Natural killer cell treated with Interleukin-12 subunit alpha and Interleukin-12 subunit beta and Interleukin-15 and Interleukin-18, amount 100 ng/mL, for 72 hours (primary cell): ENCODE measurements around the gene WDR43. TPM values are rescaled to one million over a fixed set of nuclear protein-coding genes. Genes with fewer than 3 reads are reported as not detected.

Source experiments
- ATAC-seq, 2 donors: fragments of 150-1000 bp; cut with Tn5 transposase in 1 of 2; sonication (Bioruptor Pico), chemical (Tn5 transposase) in 1 of 2; 2 replicates each; pipeline ENCODE4 v1.10.0; 2021
- DNase-seq: peaks from one replicate; pipeline ENCODE4 v3.0.0; 2022; ENCODE audit warnings: low spot score
- H3K27ac Mint-ChIP-seq, 2 donors: 1 replicate in 1 of 2; 2 replicates in 1 of 2; pipeline ENCODE4 v1.8.0; 2022; ENCODE audit warnings: mixed read lengths in 2 of 2, mild to moderate bottlenecking in 1 of 2, moderate library complexity in 1 of 2
- H3K27me3 Mint-ChIP-seq, 2 donors: 1 replicate in 1 of 2; 2 replicates in 1 of 2; pipeline ENCODE4 v1.8.0; 2022; ENCODE audit warnings: mixed read lengths in 2 of 2
- H3K36me3 Mint-ChIP-seq: one replicate; pipeline ENCODE4 v1.8.0; 2022; ENCODE audit warnings: mixed read lengths
- H3K4me1 Mint-ChIP-seq, 2 donors: 1 replicate in 1 of 2; 2 replicates in 1 of 2; pipeline ENCODE4 v1.8.0; 2022; ENCODE audit warnings: low read depth in 2 of 2, mixed read lengths in 2 of 2, mild to moderate bottlenecking in 1 of 2
- H3K4me3 Mint-ChIP-seq: one replicate; pipeline ENCODE4 v1.8.0; 2022; ENCODE audit warnings: mixed read lengths
- H3K9me3 Mint-ChIP-seq: 2 replicates; pipeline ENCODE4 v1.8.0; 2022; ENCODE audit warnings: mixed read lengths
- total RNA-seq, 2 donors: library from RNA; stranded (reverse); gene quantifications; one replicate each; pipeline ENCODE4 v1.2.3, GENCODE V29; 2022

The WDR43 gene
- total RNA-seq, 2 donors from 2014 or later = 85.8 to 143 TPM

DNA sequence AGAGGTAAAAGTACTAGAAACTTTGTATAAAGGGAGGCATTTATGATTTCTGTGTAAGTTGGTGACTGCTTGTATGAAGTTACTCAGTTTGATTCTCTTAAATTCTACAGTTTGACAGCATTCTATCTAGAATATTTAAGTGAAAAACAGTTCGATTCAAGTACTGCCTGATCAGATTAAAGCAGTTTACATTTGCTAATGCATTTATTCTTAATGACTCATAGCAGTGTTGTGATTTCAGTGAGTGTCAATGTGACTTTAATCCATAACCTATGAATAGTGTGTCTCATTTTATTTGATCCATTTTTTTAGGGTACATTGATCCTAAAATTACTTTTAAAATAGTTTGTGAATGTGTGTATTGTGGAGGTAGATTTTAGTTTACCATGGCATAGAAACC, 35.7 kb downstream of the WDR43 start:
- H3K27me3 Mint-ChIP-seq = no peaks in the 10 kb centered on the region
- peaks cover 0 to 7% of the 10 kb centered on the region in 2 donors for H3K4me1 Mint-ChIP-seq
- DNase-seq (no peak), ATAC-seq (no peak)
- no peak overlapping the region for H3K27ac Mint-ChIP-seq
- no peaks in the 10 kb centered on the region for H3K9me3 Mint-ChIP-seq
- H3K36me3 Mint-ChIP-seq = peaks cover 37% of the 10 kb centered on the region
- no peak overlapping the region for H3K4me3 Mint-ChIP-seq

DNA sequence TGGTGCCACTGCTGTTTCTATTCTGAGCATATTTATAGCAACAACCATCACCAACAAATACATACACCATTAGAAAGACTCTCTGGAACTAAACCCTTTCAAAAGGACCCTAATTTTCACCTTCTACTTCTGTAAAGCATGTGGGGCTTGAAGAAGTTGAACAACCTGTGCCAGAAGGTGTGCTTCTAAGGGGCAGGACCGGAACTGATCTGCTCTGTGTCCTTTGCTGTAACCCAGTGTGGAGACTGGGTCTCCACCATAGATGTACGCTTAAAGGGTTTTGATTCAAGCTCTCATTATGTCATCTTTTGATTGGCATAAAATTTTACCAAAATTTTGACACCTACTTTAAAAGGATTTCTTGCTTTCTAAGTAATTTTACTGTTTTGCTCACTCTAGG, 40.3 kb downstream of the WDR43 start:
- Mint-ChIP-seq H3K27ac (no peak overlapping the region), H3K9me3 (no peaks in the 10 kb centered on the region), H3K4me3 (no peak overlapping the region), H3K4me1 (peaks cover 0 to 2% of the 10 kb centered on the region in 2 donors), H3K36me3 (peaks cover 6% of the 10 kb centered on the region), H3K27me3 (no peaks in the 10 kb centered on the region)
- DNase-seq (no peak), ATAC-seq (no peak)

DNA sequence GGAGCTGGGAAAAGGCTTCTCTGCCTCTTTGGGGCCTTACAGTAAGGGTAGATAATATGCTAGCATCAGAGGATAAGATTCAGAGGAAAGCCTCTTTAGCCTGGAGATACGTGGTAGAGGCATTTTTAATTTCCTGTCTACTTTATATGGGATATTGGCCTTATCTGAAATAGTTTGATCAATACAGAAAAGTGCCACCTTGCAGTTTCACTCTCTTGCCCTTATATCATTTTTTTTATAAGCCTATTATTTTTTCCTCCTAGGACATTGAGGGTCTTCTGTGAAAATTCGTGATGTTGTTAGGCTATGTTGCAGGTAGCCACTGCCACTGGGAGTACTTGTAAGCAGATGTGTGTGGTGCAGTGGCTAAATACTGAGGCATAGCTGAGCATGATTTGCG, 46.5 kb downstream of the WDR43 start:
- H3K9me3 Mint-ChIP-seq = no peaks in the 10 kb centered on the region
- no peaks in the 10 kb centered on the region for H3K27me3 Mint-ChIP-seq
- peaks cover 35% of the 10 kb centered on the region for H3K36me3 Mint-ChIP-seq
- no peak for DNase-seq
- peak overlapping the region in 1 of 2 donors; percentile 51 for H3K27ac Mint-ChIP-seq
- H3K4me1 Mint-ChIP-seq = peaks cover 0 to 2% of the 10 kb centered on the region in 2 donors
- no peak for ATAC-seq
- no peak overlapping the region for H3K4me3 Mint-ChIP-seq

DNA sequence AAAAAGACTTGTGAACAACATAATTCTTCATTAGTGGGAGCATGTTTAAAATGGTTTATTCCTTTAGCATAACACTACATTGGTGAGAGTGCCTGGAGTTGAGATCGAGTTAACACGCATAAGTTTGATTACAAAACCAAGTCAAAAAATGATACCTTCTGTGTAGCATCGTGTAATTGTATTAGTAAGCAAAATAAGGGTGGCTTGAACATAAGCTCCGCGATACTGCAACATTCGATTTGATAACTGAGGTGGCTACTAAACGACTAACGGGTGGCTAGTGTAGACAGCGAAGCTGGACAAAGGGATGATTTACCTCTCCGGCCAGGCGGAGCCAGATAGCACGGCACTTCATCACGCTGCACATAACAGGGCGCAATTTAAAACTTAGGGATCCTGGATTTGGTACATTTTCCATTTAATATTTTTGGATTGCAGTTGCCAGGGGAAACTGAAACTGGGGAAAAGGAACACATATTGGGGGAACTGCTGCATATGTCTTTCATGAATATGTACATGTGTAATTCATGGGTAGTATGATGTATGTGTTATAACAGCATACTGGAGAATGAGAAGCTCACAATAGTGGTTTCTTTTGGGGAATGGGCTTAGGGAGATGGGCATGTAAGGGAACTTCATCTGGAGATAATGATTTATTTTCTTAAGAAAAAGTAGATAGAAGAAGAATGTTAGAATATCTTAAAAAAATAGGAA, 50.2 kb downstream of the WDR43 start:
- H3K9me3 Mint-ChIP-seq = no peaks in the 10 kb centered on the region
- ATAC-seq = no peak
- DNase-seq = no peak
- H3K36me3 Mint-ChIP-seq = peaks cover 47% of the 10 kb centered on the region
- H3K4me1 Mint-ChIP-seq = peaks cover 0 to 4% of the 10 kb centered on the region in 2 donors
- no peak overlapping the region for H3K4me3 Mint-ChIP-seq
- H3K27me3 Mint-ChIP-seq = no peaks in the 10 kb centered on the region
- H3K27ac Mint-ChIP-seq = no peak overlapping the region

DNA sequence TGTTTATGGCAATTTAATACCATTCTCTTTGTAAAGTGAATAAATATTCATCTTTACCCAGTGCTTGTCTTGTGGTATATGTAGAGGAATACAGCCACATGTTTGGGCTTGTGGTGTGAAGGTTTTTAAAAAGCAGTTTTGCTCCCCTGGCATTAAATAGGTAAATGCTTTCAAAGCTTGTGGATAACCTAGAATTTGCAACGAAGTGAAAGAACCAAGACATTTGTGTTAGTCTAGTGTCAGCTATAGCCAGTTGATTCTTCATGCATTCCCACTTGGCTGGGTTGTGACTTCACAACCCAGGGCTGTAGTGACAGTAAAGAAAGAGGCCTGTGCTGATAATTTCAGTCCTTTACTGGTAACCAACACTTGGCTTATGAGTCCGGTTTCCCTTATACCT, 53.7 kb downstream of the WDR43 start:
- H3K36me3 Mint-ChIP-seq = peaks cover 32% of the 10 kb centered on the region
- no peak for DNase-seq
- H3K4me3 Mint-ChIP-seq = no peak overlapping the region
- H3K27ac Mint-ChIP-seq = no peak overlapping the region
- no peaks in the 10 kb centered on the region for H3K27me3 Mint-ChIP-seq
- H3K4me1 Mint-ChIP-seq = peaks cover 12 to 22% of the 10 kb centered on the region in 2 donors
- no peak for ATAC-seq
- H3K9me3 Mint-ChIP-seq = no peaks in the 10 kb centered on the region

DNA sequence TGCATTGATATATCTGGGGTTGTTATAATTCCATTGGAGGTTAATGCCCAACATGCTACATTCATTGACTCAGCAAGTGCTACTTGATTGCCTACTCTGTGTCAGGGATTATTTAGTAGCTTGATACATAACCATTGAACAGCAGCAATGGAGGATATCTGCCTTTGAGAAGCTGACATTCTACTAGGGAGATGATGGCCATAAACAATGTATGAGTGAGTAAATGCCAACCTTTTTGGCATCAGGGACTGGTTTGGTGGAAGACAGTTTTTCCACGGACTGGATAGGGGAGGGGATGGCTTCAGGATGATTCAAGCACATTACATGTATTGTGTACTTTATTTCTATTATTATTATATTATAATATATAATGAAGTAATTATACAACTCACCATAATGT, 54.7 kb downstream of the WDR43 start:
- ATAC-seq = no peak
- Mint-ChIP-seq H3K36me3 (peaks cover 23% of the 10 kb centered on the region), H3K27me3 (no peaks in the 10 kb centered on the region), H3K4me3 (no peak overlapping the region), H3K9me3 (no peaks in the 10 kb centered on the region), H3K27ac (no peak overlapping the region), H3K4me1 (peaks cover 12 to 22% of the 10 kb centered on the region in 2 donors)
- DNase-seq = no peak

DNA sequence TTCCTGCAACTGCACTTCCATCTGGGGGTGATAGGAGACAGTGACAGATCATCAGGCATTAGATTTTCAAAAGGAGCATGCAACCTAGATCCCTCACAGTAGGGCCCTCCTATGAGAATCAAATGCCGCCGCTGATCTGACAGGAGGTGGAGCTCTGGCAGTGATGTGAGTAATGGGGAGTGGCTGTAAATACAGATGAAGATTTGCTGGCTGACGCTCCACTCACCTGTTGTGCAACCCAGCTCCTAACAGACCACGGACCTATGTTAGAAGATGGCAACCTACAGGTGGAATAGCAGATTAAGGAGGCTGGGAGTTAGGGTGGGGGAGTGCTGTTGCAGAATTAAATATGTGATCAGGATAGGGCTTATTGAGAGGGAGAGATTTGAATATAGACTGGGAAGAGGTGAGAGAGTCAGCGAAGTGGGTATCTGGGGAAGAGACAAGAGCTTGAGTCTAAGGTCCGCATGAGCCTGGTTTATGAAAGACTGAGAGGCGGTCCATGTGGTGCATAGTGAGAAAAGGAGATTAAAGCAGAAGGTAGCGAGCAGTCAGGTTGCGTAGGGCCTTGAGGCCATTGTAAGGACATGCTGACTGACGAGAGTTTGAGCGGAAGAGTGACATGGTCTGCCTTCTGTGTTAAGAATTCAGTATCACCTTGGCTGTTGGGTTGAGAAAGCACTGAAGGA, 55.3 kb downstream of the WDR43 start:
- no peaks in the 10 kb centered on the region for H3K27me3 Mint-ChIP-seq
- no peak overlapping the region for H3K4me3 Mint-ChIP-seq
- H3K4me1 Mint-ChIP-seq = peaks cover 12 to 22% of the 10 kb centered on the region in 2 donors
- ATAC-seq (no peak), DNase-seq (no peak)
- no peaks in the 10 kb centered on the region for H3K9me3 Mint-ChIP-seq
- peak overlapping the region in 1 of 2 donors; percentile 6 for H3K27ac Mint-ChIP-seq
- peaks cover 20% of the 10 kb centered on the region for H3K36me3 Mint-ChIP-seq

DNA sequence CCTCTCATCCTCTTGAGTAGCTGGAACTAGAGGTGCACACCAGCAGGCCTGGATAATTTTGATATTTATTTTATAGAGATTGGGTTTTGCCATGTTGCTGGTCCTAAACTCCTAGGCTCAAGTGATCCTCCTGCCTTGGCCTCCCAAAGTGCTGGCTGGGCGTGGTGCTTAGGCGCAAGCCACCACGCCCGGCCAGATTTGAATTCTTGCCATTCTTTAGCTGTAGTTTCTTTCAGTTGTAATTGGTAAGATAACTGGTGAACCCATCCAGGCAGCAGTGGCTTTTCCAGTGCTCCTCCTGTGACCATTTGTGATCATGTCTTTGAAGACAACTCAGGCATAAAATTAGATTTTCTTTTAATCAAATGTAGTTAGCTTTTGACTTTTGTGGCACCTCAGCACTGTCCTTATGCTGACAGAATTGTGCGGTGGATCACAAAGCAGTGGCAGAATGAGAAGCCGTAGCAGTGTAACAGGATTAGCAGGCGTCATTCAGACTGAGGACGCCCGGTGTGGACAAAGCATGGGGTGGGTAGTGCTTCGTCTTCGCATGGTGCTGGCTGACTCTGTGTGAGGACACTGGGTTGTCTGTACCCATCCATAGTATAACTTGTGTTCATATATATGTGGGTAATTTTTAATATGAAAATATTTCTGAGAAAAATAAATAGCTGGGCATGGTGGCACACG, 56.6 kb downstream of the WDR43 start:
- Mint-ChIP-seq H3K4me3 (no peak overlapping the region), H3K36me3 (peaks cover 12% of the 10 kb centered on the region), H3K9me3 (no peaks in the 10 kb centered on the region), H3K27ac (no peak overlapping the region), H3K27me3 (no peaks in the 10 kb centered on the region), H3K4me1 (peaks cover 12 to 22% of the 10 kb centered on the region in 2 donors)
- no peak for ATAC-seq
- DNase-seq = no peak

DNA sequence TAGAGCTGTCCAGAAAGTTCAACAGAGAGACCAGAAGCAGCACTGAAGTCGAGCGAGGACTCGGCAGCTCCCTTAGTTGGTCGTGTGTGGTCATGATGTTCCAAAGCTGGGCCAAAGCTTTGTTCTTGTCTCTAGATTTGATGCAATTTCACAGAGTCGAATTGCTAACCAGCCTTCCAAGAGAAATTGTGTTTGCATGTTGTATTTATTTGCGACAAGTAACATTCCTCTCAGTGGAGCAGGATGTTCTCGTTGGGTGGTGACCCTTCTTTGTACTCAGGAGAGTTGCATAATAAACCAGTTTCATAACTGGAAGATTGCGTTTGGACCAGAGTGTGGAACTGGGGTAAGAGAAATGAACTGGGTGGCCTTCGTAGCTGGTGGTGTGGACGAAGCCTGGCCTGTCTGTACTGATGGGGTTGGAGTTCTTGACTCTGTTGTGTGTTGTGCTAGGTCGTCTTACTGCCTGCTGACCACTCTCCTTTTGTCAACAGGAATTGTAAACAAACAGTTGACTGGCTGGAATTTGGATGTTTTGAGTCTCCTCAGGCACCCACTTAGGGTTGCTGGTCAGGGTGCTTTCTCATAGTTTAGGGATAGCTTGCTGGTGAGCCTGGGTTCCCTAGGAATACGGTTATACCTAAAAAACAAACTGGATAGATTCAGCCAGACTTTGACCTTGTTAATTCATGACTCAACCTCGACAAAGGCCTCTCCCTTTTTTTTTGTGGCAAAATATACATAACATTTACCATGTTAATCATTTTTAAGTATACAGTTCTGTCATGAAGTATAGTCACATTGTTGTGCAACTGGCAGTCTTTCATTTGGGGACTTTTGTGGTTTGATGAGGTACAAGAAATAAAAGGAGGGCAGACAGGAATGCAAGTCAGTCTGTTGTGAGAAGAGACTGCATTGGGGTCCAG, 57.7 kb downstream of the WDR43 start:
- H3K27ac Mint-ChIP-seq = peak overlapping the region in 1 of 2 donors; percentile 29
- DNase-seq = no peak
- no peaks in the 10 kb centered on the region for H3K27me3 Mint-ChIP-seq
- no peak overlapping the region for H3K4me3 Mint-ChIP-seq
- no peaks in the 10 kb centered on the region for H3K9me3 Mint-ChIP-seq
- peaks cover 12 to 21% of the 10 kb centered on the region in 2 donors for H3K4me1 Mint-ChIP-seq
- ATAC-seq = peak; percentile 34 to 52
- peaks cover 6% of the 10 kb centered on the region for H3K36me3 Mint-ChIP-seq

DNA sequence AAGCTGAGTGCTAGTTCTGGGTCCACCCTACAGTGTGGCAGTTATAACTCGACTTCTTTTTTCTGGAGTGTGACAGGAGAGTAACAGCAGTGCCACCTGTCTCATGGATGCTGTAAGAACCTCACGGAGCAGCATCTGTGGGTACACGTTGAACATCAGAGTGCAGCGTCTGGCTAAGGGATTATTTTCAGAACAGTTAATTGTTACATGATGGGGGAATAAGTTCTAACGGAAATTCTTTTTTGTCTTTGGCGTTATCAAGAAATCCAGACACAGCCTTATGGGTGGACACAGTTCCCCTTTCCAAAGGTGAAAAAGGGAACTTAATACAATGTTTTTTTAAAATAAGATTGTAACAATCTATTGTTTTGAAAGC, 58.4 kb downstream of the WDR43 start:
- Mint-ChIP-seq H3K4me3 (no peak overlapping the region), H3K27ac (peak overlapping the region in 1 of 2 donors; percentile 29), H3K4me1 (peaks cover 12 to 25% of the 10 kb centered on the region in 2 donors), H3K27me3 (no peaks in the 10 kb centered on the region), H3K9me3 (no peaks in the 10 kb centered on the region), H3K36me3 (peaks cover 6% of the 10 kb centered on the region)
- DNase-seq = no peak
- no peak for ATAC-seq

DNA sequence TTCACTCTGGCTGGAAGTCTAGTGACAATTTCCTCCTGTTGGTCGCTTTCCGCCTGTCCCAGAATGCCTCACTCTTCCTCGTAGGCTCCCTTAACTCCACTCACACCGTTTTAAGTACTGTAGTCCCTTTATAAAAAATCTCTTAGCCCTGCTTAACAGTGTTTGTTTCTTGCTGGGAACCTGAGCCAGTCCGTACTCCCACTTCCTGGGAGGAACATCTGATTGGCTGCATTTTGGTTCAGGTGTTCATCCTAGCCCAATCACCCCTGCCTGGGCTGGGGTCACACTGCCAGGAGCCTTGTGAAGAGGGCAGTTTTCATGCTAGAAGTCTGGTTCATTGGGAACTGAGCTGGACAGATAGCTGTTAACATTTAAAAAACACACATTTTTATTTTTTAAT, 61.0 kb downstream of the WDR43 start:
- no peak overlapping the region for H3K27ac Mint-ChIP-seq
- H3K9me3 Mint-ChIP-seq = no peaks in the 10 kb centered on the region
- ATAC-seq = no peak
- no peak for DNase-seq
- H3K4me1 Mint-ChIP-seq = peaks cover 12 to 18% of the 10 kb centered on the region in 2 donors
- no peaks in the 10 kb centered on the region for H3K27me3 Mint-ChIP-seq
- H3K36me3 Mint-ChIP-seq = no peaks in the 10 kb centered on the region
- no peak overlapping the region for H3K4me3 Mint-ChIP-seq

DNA sequence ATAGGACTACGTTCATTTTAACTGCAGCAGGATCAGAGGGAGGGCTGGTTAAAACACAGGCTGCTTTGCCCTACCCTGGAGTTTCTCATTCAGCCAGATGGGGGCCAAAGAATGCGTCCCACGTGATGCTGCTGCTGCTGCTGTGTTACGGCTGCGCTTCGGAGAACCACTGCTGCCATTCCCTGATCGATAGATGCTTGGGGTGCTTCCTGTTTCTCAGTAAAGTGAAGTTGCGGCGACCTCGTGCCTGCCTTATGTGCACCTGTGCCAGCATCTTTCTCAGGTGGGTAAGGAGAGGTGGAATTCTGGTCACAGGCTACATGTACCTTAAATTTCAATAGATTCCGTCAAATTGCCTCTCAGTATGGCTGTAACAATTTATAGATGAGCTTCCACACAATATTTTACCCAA, 62.0 kb downstream of the WDR43 start:
- ATAC-seq = peak; percentile 55 to 79
- Mint-ChIP-seq H3K36me3 (no peaks in the 10 kb centered on the region), H3K27me3 (no peaks in the 10 kb centered on the region), H3K4me1 (peaks cover 12 to 17% of the 10 kb centered on the region in 2 donors), H3K4me3 (no peak overlapping the region), H3K27ac (no peak overlapping the region), H3K9me3 (no peaks in the 10 kb centered on the region)
- peak; percentile 65 for DNase-seq

DNA sequence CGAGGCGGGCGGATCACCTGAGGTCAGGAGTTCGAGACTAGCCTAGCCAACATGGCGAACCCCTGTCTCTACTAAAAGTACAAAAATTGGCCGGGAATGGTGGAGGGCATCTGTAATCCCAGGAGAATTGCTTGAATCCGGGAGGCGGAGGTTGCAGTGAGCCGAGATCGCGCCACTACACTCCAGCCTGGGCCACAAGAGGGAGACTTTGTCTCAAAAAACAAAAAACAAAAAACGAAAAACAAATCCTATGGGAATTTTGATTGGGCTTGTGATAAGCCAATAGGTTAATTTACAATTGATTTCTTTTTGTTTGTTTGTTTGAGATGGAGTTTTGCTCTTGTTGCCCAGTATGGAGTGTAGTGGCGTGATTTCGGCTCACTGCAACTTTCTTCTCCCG, 62.4 kb downstream of the WDR43 start:
- Mint-ChIP-seq H3K4me3 (no peak overlapping the region), H3K36me3 (no peaks in the 10 kb centered on the region), H3K9me3 (no peaks in the 10 kb centered on the region), H3K4me1 (peaks cover 12 to 17% of the 10 kb centered on the region in 2 donors), H3K27ac (no peak overlapping the region), H3K27me3 (no peaks in the 10 kb centered on the region)
- no peak for DNase-seq
- no peak for ATAC-seq
